ENCODE data around the gene CERS1.

CERS1 gene

GRCh38 chr19:18852648-18853047 is 43.3 kb downstream of the CERS1 start:
- no peak for TF ChIP-seq EZH2 (IDR thresholded peaks at IDR 0.05; ENCODE audit: borderline replicate concordance, low read depth, low read length, severe bottlenecking)
- TF ChIP-seq CTCF (IDR thresholded peaks at IDR 0.05; ENCODE audit: borderline replicate concordance, extremely low read depth, low read length, poor library complexity, severe bottlenecking), result no peak
- peaks cover 56% of the 10 kb centered on the region for H3K79me2 ChIP-seq (ENCODE audit: insufficient read depth, low read length)
- no peak overlapping the region for H2AFZ ChIP-seq (ENCODE audit: low read depth, low read length)
- no peak overlapping the region for H3K9ac ChIP-seq (ENCODE audit: low read depth, low read length)
- no peak for ATAC-seq (ENCODE audit: insufficient read depth, low read depth)
- H3K4me2 ChIP-seq (ENCODE audit: insufficient read depth, low read length), result no peak overlapping the region
- H3K4me3 ChIP-seq (ENCODE audit: low read depth in 1 of 2, low read length in 2 of 2), result no peak overlapping the region
- no peaks in the 10 kb centered on the region for H3K27me3 ChIP-seq (ENCODE audit: insufficient read depth, low read length, poor library complexity)
- no peak overlapping the region for H3K27ac ChIP-seq (ENCODE audit: low read length)
- peaks cover 87% of the 10 kb centered on the region for H4K20me1 ChIP-seq (ENCODE audit: insufficient read depth, low read length)
- DNase-seq, result no peak
- H3K9me3 ChIP-seq (ENCODE audit: insufficient read depth, low read length, severe bottlenecking), result no peaks in the 10 kb centered on the region
- peaks cover 100% of the 10 kb centered on the region for H3K36me3 ChIP-seq (ENCODE audit: insufficient read depth, low read length)
- H3K4me1 ChIP-seq (ENCODE audit: insufficient read depth, low read length), result no peaks in the 10 kb centered on the region

GRCh38 chr19:18851673-18852325 is 44.2 kb downstream of the CERS1 start:
- no peaks in the 10 kb centered on the region for H3K27me3 ChIP-seq (ENCODE audit: insufficient read depth, low read length, poor library complexity)
- H3K9me3 ChIP-seq (ENCODE audit: insufficient read depth, low read length, severe bottlenecking), result no peaks in the 10 kb centered on the region
- H3K4me3 ChIP-seq (ENCODE audit: low read depth in 1 of 2, low read length in 2 of 2), result no peak overlapping the region
- H2AFZ ChIP-seq (ENCODE audit: low read depth, low read length), result no peak overlapping the region
- H3K9ac ChIP-seq (ENCODE audit: low read depth, low read length), result no peak overlapping the region
- ATAC-seq (ENCODE audit: insufficient read depth, low read depth) (no peak), DNase-seq (no peak)
- H3K36me3 ChIP-seq (ENCODE audit: insufficient read depth, low read length), result peaks cover 100% of the 10 kb centered on the region
- H3K79me2 ChIP-seq (ENCODE audit: insufficient read depth, low read length), result peaks cover 61% of the 10 kb centered on the region
- H3K4me1 ChIP-seq (ENCODE audit: insufficient read depth, low read length), result no peaks in the 10 kb centered on the region
- peaks cover 87% of the 10 kb centered on the region for H4K20me1 ChIP-seq (ENCODE audit: insufficient read depth, low read length)
- TF ChIP-seq EZH2 (IDR thresholded peaks at IDR 0.05; ENCODE audit: borderline replicate concordance, low read depth, low read length, severe bottlenecking) (no peak), CTCF (IDR thresholded peaks at IDR 0.05; ENCODE audit: borderline replicate concordance, extremely low read depth, low read length, poor library complexity, severe bottlenecking) (no peak)
- H3K4me2 ChIP-seq (ENCODE audit: insufficient read depth, low read length), result no peak overlapping the region
- H3K27ac ChIP-seq (ENCODE audit: low read length), result no peak overlapping the region

- Histone ChIP-seq H3K4me3 (ENCODE audit: low read depth in 1 of 2, low read length in 2 of 2) (no peak overlapping the region), H3K9me3 (ENCODE audit: insufficient read depth, low read length, severe bottlenecking) (no peaks in the 10 kb centered on the region), H3K27me3 (ENCODE audit: insufficient read depth, low read length, poor library complexity) (no peaks in the 10 kb centered on the region), H3K4me1 (ENCODE audit: insufficient read depth, low read length) (no peaks in the 10 kb centered on the region), H2AFZ (ENCODE audit: low read depth, low read length) (no peak overlapping the region), H4K20me1 (ENCODE audit: insufficient read depth, low read length) (peaks cover 89% of the 10 kb centered on the region), H3K9ac (ENCODE audit: low read depth, low read length) (no peak overlapping the region), H3K4me2 (ENCODE audit: insufficient read depth, low read length) (no peak overlapping the region), H3K36me3 (ENCODE audit: insufficient read depth, low read length) (peaks cover 99% of the 10 kb centered on the region), H3K27ac (ENCODE audit: low read length) (no peak overlapping the region), H3K79me2 (ENCODE audit: insufficient read depth, low read length) (peaks cover 71% of the 10 kb centered on the region)
- ATAC-seq (ENCODE audit: insufficient read depth, low read depth) (no peak), DNase-seq (no peak)
- TF ChIP-seq EZH2 (IDR thresholded peaks at IDR 0.05; ENCODE audit: borderline replicate concordance, low read depth, low read length, severe bottlenecking) (no peak), CTCF (IDR thresholded peaks at IDR 0.05; ENCODE audit: borderline replicate concordance, extremely low read depth, low read length, poor library complexity, severe bottlenecking) (no peak)
These were observed 45.2 kb downstream of the CERS1 start for GRCh38 chr19:18850471-18851375.

Measured in DND-41 (cell line).